SW 1271 (cell line): ENCODE data around the gene ABRACL.
"Not testable (repeated sequence)": the region's sequence is repeated elsewhere in the genome, so short reads cannot be mapped to it uniquely, and the experiment has no call there.

Experiments used
- DNase-seq, 2 experiments: peaks; one replicate each; lab custom pipeline; 2025; lab: John Stamatoyannopoulos, UW

ABRACL gene, protein sequence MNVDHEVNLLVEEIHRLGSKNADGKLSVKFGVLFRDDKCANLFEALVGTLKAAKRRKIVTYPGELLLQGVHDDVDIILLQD

DNA sequence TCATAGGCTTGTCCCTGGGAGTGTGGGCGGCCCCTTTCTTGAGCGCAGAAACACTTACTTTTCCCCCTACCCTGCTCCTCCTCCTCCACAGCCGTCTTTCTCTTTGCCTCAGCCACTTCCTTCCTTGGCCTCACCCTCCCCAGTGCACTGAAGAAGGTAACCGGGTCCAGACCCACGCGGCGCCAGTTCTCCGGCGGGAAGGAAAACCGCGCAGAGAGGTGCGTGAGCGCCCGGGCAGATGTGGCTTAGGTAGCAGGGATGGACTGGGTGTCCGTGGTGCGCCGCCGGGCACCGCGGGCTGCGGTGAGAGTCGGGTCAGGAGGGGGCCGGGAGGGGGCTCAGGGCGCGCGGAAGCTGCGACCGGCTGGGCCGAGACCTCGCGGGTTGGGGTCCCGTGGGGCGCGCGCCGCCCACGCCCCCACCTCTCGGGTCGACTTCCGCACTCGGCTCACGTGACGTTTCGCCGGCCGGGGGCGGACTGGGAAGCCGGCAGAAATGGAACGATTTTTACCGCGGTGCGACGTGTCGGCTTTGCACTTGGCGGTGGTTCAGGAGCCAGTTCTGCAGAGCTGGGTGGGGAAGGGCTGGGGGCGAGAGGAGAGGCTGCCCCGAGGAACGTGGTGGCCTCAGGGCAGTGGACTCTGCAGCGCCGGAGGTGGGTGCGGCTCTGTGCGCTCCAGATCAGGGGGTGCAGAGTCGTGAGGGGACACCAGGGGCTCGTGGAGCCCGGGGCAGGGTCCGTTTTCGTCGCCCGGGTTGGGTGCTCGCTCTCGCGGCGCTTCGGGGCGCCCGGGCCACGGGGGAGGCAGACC is at the start of gene ABRACL:
TSS of gene ABRACL (plus strand) at position 88 of the 812 bp plus-strand sequence. CDS start 5,416 bp downstream, outside the sequence.
- DNase-seq = peak in 1 of 2 experiments; percentile 70

DNA sequence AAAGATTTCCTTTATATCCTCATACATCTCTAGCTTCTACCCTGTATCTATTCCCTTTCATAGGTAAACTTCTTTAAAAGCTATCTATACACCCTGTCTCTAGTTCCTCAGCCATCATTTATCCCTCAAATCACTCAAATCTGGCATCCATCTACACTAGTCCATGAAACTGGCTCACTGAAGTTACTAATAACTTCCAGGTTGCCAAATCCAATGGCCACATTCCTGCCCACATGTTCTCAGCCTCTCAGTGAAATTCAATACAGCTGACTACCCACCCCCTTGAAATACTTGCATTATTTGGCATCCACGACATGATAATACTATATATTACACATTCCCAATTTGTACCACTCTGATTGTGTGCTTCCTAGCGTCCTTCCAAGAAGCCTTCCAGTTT is 49.2 kb upstream of the ABRACL start:
- DNase-seq = no peak

DNA sequence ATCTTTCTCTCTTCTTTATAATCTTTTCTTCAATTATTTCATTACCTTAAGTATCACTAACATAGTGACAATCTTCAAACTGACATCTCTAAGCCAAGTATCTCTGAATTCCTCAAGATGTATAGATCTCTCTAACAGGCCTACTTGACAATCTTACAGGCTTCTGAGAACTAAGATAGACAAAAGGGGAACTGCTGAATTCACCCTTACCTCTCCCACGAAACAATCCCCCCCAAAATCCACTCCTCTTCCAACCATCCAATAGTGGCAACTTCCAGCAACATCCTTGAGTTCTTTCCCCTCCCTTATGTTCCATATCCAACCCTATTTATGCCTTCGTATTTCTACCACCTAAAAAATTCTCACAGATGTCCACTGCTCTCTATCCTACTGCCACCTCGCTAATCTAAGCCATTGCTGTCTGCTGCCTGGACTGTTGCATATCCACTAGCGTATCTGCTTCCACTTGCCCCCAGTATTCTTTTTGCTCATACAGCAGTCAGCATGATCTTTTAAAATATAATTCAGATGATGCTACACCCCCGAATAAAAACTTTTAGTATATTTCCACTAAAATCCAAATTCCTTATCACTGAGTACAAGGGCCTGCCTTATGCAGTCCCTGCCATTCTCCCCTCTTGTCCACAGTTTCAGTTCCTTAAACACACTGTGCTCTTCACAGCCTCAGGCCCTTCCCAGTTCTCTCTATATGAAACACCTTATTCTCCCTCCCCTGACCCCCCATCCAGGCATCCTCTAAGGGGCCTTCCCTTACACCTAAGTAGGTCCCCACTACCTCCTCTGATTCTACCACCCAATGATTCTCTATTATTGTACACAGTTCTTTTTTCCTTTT is 48.5 kb upstream of the ABRACL start:
- no peak for DNase-seq

DNA sequence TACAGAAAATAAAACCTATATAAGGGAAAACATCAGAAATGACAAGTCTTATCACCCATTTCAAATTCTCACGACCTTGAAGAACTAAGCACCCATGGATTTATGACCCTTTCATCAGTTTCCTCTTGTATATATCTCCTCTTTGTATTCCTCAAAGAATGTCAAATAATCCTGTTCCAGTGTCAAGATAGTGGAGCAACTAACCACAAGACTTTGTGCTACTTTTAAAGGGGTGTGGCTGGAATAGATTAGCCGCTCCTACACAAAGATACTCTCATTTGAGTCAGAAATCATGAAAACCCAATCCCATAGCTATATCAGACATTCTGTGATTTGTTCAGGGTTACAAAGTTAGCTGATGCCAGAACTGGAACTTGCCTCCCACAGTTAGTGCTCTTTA is 47.1 kb upstream of the ABRACL start:
- no peak for DNase-seq

DNA sequence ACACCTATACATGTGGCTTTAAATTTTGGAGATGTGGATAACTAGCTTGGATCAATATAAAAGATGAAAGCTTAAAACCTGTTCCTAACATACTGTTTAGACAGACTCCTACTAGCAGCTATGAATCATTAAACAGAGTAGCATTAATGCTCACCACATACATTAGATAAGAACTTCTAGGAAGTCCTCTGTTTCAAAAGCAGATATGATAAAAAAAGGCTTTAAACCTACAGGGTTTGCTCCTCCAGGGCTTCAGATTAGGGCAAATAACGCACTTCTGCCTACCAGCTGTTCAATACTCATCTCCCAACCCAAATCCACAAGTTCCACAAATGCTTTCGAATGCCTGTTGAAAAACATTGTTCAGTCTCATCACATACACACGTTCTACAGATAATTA is 42.0 kb upstream of the ABRACL start:
- DNase-seq = no peak

DNA sequence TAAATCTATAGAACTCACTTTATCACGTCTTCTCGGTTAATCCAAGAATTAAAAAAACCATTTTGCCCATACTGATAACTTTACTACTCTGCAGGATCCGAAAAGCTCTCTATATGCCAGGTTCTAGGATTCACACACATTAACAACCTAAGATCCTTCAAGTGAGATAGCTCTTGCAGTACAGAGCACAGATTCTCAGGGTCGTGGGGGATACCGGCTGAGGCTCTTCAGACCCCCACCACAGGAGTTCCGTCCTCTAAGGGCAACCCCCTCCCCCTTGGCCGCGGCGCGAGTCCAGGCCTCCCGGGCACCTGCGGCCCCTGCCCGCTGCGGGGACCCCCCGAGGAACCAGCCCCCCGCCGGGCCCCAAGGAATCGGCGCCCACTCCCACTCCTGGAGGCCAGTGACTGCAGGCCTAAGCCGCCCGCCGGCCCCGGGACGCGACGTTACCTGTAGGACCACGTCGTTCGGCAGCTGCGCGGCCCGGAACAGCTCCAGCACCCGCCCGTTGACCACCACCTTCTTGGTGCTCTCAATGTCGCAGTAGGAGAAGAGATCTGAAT is 41.4 kb upstream of the ABRACL start:
- DNase-seq = no peak

DNA sequence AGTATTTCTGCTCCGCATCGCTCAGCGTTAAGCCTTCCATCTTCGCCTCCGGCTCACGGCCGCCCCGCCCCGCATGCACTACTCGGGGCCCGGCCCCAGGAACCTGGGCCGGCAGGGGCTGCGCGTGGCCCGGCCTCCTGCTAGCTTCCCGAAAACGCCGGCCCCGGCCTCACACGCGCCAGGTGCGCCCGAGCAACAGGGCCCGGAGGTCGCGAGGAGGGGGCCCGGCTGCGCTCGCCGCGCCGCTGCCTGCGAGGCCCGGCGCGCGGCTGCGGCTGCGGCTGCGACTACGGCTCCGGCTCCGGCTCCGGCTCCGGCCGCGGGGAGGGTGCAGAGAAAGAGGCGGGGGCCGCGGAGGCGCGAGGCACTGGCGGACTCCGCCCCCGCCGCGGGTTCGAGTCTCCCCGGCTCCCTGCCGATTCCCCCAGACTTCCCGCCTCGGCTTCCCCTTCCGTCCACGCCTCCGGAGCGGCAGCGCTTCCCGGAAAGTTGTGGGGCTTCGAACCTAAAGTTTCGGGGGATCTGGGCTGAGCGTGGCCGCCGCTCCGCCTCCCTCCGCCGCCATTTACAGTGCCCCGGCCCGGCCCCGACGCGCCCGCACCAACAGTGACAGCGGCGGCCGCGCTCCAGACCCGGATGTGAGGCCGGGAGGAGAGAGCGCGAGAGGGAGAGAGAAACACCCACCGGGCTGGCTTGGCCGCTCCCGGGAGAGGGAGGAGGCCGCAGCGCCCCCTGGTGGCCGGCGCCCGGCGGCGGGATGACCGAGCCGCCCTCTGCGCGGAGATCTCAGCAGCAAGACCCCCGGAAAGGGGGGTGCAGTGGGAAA is 40.7 kb upstream of the ABRACL start, which contains the start of gene REPS1:
TSS of gene REPS1 (minus strand) at position 611 of the 826 bp plus-strand sequence. CDS start at position 40, 571 bp downstream.
- peak; percentile 27 to 85 for DNase-seq

DNA sequence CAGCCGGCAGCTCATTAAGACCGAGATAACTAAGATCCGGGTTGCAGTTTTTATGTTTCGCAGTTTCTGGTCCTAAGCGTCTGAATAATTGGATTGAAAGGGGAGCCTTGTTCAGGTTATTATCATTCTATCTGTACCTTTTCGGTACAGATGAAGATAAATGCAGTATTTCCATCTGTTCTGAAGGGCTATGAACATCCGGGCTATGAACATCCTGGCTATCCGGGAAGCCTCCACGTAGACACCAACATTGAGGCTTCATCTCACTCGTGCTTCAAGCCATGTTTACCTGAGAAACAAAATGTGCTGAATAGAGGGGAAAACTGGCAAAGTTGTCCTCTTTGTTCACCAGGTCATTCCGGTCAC is 40.1 kb upstream of the ABRACL start:
- DNase-seq = no peak

DNA sequence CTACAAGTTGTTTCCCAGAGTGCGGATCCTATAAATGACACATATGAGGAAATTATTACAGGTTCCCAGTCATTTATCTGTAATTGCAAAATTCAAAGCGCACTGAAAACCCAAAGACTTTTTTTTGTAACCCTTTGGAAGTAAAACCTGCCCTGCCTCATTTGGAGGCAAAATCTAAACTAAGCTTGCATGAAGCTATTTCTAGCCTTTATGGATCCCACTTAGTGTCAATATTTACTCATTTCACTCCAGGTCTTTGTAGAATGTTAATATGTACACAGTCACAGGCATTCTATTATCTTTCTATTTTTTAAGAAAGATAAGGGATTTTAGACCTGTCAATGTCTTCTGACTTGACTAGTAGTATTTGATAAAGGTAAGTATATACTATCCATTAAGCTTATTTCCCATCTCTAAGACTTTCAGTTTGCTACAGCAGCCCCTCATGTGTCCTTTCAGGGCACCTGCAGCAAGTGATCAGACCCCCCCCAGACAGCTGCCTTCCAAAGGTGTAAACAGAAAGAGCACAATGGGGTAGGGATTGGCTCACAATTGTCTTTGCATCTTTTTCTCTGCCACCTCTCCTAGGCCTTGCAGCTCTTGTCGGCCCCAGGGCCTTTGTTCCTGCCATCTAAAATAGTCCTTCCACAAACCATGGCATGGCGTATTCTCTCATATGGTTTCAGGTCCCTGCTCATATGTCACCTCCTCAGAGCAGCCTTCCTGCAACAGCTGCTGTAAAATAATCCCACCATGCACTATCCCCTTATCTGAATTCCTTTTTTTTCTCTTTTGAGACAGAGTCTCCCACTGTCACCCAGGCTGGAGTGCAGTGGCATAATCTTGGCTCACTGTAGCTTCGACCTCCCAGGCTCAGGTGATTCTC is 39.2 kb upstream of the ABRACL start:
- no peak for DNase-seq

DNA sequence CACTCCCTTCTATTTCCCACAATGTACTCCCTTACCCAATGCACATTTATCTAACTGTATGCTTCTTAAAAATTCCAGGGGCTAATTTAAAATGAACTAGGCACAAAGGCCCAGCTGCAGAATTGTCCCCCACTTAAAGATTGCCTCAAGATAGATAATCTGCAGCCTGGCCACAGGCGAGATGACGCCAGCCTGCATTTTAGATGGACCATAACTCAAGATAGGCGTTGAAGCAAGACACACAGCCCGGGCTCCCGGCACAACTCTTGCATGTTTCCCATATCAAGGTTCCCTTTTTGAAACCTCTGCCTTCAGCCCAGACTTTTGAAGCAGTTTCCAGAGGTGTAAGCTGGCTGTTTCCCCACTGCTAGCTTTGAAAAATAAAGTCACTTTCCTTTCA is 37.3 kb upstream of the ABRACL start:
- DNase-seq = no peak

DNA sequence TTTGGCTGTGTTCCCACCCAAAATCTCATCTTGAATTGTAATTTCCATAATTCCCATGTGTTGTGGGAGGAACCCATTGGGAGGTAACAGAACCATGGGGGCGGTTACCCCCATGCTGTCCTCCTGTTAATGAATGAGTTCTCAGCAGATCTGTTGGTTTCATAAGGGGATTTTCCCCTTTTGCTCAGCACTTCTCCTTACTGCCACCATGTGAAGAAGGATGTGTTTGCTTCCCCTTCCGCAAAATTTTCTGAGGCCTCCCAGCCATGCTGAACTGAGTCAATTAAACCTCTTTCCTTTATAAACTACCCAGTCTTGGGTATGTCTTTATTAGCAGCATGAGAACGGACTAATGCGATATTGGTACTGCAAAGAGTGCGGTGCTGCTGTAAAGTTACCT is 35.6 kb upstream of the ABRACL start:
- DNase-seq = not testable (repeated sequence)

DNA sequence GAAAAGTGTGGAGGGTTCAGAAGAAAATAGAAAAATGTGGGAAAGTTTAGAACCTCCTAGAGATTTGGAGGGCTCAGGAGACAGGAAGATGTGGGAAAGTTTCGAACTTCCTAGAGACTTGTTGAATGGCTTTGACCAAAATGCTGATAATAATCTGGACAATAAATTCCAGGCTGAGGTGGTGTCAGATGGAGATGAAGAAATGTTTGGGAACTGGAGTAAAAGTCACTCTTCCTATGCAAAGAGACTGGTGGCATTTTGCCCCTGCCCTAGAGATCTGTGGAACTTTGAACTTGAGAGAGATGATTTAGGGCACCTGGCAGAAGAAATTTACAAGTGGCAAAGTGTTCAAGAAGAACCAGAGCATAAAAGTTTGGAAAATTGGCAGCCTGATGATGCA is 35.1 kb upstream of the ABRACL start:
- not testable (repeated sequence) for DNase-seq

DNA sequence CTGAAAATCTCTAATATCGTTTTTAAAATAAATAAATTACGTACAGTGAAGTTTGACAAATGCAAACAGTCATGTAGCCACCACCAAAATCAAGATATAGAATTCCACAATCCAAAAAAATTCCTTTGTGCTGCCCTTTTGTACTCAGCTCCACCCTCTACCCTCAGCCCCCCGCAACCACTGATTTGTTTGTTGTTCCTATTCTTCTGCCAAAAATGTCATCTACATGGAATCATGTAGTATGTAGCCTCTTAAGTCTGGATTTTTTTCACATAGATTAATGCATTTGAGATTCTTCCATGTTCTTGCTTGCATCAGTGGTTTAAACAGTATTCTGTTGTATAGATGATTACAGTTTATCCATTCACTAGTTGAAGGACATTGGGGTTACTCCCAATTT is 32.0 kb upstream of the ABRACL start:
- no peak for DNase-seq

DNA sequence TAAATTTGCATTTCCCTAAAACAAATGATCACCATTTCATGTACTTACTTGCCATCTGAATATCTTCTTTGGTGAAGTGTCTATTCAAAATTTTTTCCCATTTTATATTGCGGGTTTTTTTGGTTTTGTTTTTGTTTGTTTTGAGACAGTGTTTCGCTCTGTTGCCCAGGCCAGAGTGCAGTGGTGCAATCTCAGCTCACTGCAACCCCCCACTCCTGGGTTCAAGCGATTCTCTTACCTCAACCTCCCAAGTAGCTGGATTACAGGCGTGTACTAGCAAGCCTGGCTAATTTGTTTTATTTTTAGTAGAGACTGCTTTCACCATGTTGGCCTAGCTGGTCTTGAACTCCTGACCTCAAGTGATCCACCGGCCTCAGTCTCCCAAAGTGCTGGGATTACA is 31.4 kb upstream of the ABRACL start:
- DNase-seq = no peak

DNA sequence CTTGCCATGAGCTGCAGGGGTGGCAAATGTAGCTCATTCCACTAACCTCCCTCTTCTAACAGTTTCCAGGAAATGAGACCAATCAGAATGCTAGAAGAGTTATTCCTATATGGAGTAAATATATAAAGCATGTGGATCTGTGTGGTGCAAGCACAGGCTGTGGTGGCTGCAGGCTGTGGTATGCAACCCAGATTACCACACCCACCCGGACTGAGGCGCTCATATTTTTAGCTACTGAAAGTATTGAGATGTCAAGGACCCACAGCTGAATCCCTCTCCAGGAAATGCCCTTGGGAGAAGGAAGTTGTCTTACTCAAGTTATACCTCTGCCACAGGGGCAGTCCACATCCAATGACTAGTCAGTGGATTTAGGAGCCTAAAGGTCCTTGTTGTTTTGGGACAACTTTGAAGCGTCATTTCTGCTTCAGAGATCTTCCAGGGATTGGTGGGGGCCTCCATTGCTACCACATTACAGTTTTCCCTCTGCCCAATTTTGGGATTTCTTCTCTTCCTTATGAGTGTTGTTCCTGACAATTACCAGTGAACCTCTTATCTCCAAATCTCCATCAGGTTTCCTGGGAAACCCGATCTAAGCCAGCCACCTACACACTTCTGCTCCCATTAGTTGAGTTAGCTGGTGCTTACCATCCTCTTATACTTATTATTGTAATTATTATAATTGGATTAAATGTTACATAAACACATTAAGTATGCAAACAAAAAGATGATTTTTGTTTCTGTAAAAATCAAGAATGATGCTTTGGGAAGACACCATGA is 28.4 kb upstream of the ABRACL start:
- no peak for DNase-seq

DNA sequence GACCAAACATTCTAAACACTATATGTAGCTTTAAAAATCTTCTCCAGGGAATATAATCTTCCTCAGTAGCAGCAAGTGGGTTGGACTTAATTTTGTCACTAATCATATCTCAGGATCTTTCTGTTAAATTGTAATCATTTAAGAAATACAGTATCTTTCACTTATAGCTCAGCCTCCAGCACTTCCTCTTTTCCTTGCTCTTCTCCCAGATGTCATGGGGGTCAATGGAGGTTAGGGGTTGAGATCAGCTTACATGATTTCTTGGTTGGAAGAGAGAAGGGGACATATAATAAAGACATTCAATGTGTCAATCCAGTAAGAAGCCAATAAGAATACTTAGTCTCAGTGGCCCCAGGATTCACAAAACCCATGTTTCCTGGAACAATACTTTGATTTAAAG is 24.8 kb upstream of the ABRACL start:
- DNase-seq = no peak

DNA sequence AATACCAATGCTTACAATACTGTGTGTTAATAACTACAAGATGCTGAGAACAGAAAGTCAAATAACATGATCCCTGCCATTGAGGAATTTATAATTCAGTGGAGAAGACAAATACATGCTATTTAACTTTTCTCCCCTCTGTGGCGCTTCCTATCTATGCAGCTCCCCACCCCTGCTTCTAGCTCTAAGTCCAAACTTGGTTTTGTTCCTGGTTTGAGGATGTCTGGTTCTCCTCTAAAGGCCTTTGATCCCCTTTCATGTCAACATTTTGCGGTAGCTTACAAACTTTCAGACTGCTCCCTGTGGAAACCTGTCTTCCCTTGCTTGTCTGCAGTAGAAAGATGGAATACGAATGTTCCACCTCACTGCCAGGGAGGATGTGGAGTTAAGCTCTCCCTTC is 22.1 kb upstream of the ABRACL start:
- no peak for DNase-seq

DNA sequence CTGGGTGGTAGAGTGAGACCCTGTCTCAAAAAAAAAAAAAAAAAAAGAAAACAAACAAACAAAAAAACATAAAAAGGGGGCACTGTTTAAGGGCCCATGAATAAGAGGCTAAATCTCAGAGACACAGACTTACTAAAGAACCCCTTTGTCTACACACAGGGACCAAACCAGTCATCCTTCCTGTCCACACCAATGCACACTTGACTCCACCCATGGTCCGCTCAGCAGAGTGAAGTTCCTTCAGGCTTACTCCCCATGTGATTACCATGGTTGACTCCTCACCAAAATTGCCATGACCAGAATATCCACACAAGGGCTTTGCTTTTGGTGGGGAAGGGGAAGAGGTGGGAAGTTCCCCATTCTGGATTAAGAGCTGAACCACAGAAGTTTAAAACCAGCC is 21.1 kb upstream of the ABRACL start:
- DNase-seq = no peak

DNA sequence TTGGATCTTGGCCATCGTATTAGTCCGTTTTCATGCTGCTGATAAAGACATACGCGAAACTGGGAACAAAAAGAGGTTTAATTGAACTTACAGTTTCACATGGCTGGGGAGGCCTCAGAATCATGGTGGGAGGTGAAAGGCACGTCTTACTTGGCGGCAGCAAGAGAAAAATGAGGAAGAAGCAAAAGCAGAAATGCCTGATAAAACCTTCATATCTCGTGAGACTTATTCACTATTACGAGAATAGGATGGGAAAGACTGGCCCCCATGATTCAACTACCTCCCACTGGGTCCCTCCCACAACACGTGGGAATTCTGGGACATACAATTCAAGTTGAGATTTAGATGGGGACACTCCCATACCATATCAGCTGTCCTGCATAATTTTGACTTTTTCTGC is 20.4 kb upstream of the ABRACL start:
- DNase-seq = no peak

DNA sequence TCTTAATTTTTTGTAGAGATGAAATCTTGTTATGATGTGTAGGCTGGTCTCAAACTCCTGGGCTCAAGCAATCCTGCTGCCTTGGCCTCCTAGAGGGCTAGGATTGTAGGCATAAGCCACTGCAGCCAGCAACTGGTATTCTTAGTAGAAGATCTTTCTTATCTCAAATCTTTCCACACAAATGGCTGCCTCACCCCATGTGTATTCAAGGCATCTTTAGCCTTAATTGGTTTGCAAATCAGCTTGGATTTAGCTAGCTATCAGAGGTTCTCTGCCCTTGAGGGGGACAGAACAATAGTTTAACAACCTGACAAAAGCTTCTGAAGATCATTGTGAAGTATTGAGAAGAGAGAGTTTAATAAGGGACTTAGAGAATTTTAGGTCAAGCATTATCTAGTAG is 17.9 kb upstream of the ABRACL start:
- no peak for DNase-seq
